Epithelial cell of esophagus (primary cell): ENCODE data around the gene ZNF169.
"Not testable (repeated sequence)": the region's sequence is repeated elsewhere in the genome, so short reads cannot be mapped to it uniquely, and the experiment has no call there.

ENCODE experiments used
- DNase-seq: peaks from one replicate; pipeline ENCODE4 v3.0.0; 2010; ENCODE audit warnings: low read depth
- H3K4me3 ChIP-seq: 2 replicates; pipeline ENCODE4 v1.5.1; 2011; ENCODE audit warnings: mild to moderate bottlenecking, low read length, control low read depth
- CTCF ChIP-seq: IDR thresholded peaks from 2 replicates; pipeline ENCODE4 v1.5.1; 2011; ENCODE audit warnings: low read depth, mild to moderate bottlenecking, low read length, control low read depth, inconsistent platforms; ENCODE audit not compliant: insufficient read depth; ENCODE audit errors: missing control alignments

The ZNF169 gene

GRCh38 chr9:94289691-94290090 is 30.6 kb downstream of the ZNF169 start:
- no peak overlapping the region for H3K4me3 ChIP-seq
- no peak for DNase-seq
- no peak for TF ChIP-seq CTCF

GRCh38 chr9:94298949-94299599 is 40.0 kb downstream of the ZNF169 start:
- no peak for DNase-seq
- no peak for TF ChIP-seq CTCF

DNA sequence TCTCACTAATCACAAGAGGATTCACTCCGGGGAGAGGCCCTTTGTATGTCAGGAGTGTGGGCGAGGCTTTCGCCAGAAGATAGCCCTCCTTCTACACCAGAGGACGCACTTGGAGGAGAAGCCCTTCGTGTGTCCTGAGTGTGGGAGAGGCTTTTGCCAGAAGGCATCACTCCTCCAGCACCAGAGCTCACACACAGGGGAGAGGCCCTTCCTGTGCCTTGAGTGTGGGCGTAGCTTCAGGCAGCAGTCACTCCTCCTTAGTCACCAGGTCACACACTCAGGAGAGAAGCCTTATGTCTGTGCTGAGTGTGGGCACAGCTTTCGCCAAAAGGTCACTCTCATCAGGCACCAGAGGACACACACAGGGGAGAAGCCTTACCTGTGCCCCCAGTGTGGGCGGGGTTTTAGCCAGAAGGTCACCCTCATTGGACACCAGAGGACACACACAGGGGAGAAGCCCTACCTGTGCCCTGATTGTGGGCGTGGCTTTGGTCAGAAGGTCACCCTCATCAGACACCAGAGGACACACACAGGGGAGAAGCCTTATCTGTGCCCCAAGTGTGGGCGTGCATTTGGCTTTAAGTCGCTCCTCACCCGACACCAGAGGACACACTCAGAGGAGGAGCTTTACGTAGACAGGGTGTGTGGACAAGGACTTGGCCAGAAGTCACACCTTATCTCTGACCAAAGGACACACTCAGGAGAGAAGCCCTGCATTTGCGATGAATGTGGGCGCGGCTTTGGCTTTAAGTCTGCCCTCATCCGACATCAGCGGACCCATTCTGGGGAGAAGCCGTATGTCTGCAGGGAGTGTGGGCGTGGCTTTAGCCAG is 41.6 kb downstream of the ZNF169 start:
- peak; percentile 42 for DNase-seq
- H3K4me3 ChIP-seq, result no peak overlapping the region
- no peak for TF ChIP-seq CTCF

More at GRCh38 chr9:94298949-94299599, 40.0 kb downstream of the ZNF169 start:
- no peak overlapping the region for H3K4me3 ChIP-seq

DNA sequence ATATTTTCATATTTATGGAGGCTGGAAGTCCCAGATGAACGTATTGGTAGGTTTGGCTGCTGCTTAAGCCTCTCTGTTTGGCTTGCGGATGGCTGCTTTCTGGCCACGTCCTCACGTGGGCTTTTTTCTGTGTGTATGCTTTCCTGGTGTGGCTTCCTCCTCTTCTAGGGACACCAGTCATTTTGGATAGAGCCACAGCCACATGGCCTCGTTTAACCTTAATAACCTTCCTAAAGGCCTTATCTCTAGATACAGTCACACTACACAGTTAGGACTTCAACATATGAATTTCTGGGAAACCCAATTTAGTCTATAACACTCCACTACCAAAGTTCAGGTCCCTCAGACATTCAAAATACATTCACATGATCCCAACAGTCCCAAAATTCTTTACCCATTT is 42.5 kb downstream of the ZNF169 start:
- no peak for TF ChIP-seq CTCF
- DNase-seq, result no peak
- H3K4me3 ChIP-seq, result no peak overlapping the region

- no peak overlapping the region for H3K4me3 ChIP-seq
- TF ChIP-seq CTCF, result no peak
- no peak for DNase-seq
Observed at GRCh38 chr9:94302426-94302825, 43.3 kb downstream of the ZNF169 start.

DNA sequence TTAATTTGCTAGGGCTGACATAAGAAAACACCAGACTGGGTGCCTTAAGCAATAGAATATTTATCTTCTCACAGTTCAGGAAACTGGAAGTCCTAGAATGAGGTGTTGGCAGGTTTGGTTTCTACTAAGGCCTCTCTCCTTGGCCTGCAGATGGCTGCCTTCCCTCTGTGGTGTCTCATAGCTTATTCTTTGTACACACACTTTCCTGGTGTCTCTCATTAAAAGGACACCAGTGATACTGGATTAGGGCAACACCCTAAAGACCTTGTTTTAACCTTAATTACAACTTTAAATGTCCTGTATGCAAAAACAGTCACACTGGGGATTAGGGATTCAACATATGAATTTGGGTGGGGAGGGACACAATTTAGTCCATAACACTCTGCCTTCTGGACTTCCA is 44.2 kb downstream of the ZNF169 start:
- no peak for DNase-seq
- TF ChIP-seq CTCF, result no peak
- H3K4me3 ChIP-seq, result no peak overlapping the region

GRCh38 chr9:94315034-94315984 is 56.2 kb downstream of the ZNF169 start:
- not testable (repeated sequence) for DNase-seq, H3K4me3 ChIP-seq

- not testable (repeated sequence) for H3K4me3 ChIP-seq, DNase-seq
Observed at GRCh38 chr9:94316236-94316635, 57.1 kb downstream of the ZNF169 start.

DNA sequence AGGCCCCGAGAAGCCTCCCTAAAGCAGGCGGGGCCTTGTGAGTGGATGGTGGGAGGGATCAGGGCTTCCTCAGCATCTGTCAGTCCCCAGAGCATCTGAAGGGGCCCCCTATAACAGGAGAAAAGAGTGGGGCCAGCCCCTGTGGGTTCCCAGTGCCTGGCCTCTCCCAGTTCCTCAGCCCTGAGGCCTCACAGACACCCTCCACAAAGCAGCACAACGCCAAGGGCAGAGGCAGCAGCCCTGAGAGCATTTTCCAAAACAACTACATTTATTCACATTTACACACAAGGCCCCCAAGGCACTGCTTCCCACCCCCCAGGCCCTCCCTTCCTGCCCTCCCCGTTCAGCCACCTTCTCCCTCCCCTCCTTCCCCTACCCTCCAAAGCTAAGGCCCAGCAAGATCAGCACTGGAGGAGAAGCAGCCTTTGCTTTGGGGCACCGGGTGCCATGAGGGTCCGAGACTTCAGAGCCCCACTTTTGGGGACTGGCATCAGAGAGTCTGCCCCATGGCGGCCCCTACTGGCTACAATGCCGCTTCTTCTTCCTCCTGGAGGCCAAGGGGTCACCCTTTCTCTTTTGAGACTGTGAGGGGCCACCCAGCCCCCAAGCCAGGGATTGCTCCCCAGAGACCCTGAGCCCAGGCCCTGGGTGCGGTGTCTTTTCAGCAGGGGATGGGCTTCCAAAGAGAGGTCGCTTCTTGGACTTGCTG is 59.0 kb downstream of the ZNF169 start:
- H3K4me3 ChIP-seq, DNase-seq: not testable (repeated sequence)

GRCh38 chr9:94322342-94322940 is 63.3 kb downstream of the ZNF169 start:
- H3K4me3 ChIP-seq, DNase-seq: not testable (repeated sequence)
